Pericardium fibroblast (primary cell): ENCODE results near the gene EZR. TPM values are rescaled to one million over a fixed set of nuclear protein-coding genes. Genes with fewer than 3 reads are reported as not detected.

ENCODE experiments used
- total RNA-seq: library from RNA; depleted of rRNA; stranded (reverse); fragments of >200 nt; gene quantifications from 2 replicates; pipeline ENCODE4 v1.2.3, GENCODE V29; 2015

EZR gene
- total RNA-seq = 14.0 and 46.0 TPM in 2 replicates

DNA sequence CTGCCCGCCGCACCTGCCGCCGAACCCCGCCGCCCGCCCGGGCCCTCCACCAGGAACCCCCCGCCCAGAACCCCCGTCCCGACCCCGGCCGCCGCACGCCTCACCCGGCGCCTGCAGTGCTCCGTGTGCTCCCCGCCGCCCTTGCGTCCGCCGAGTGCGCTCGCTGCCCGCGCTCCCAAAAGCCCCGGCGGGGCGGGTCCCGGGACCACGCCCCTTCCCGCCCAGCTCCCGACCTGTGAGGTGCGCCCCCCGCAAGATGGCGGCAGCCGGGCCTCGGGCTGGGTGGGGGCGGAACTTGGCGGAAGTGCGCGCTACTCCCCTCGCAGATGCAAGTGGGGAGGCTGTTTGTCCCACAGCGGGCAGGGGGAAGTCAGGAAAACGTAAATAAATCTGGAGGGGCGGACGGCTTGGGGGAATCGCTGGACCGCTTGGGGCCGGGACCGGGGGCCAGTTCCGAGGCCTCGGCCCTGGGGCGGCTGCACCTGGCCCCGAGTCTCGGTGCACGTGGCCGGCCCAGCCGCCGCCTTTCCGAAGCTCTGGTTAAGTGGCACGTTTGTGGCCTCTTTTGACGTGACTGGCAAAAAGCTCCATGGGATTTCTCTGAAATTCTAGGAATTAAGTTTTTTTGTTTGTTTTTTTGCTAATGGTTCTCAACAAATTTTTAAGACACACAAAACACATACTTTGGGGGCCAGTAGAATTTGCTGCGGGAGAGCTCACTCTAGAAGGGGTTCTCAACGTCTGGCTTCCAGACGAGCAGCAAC, at the start of gene EZR:
Gene EZR, minus strand, starts transcription at position 156 of the 764 bp plus-strand sequence. CDS start 1,275 bp downstream, outside the sequence.

Other genes with a start within 250 kb of the EZR start
- 104 and 150 TPM in 2 replicates for gene DYNLT1, start 174.6 kb downstream of the EZR start, total RNA-seq
- gene SYTL3, start 169.3 kb downstream of the EZR start, total RNA-seq = 0.58 and 1.6 TPM in 2 replicates
- gene RSPH3, start 180.8 kb upstream of the EZR start, total RNA-seq = 4.4 TPM in 2 replicates
- gene TAGAP, start 225.6 kb upstream of the EZR start, total RNA-seq = not detected in 2 replicates